ENCODE data around the gene PTDSS2.

PTDSS2 gene

DNA sequence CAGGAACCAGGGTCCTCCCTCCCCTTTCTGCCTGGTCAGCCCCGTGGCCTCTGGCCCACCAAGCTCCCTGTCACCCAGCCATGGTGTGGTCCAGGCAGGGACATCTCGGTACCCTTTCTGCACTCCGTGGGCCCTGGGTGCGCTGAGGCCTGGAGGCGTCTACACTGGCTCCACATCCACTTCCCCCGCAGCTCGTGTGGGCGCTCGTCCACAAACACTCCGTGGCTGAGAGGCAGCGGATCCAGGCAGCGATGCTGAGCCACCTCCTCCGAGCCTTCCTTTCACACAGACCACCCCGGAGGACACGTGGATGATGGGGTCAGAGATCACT is 40.8 kb downstream of the PTDSS2 start:
- in situ Hi-C loops (cut with HindIII; ENCODE audit: low sequenced_read_pairs) = no loop called here
- no peak overlapping the region for H3K4me3 ChIP-seq (ENCODE audit: low read depth, low read length)
- DNase-seq (ENCODE audit: low read depth, low spot score) = no peak
- no peak for TF ChIP-seq CTCF (IDR thresholded peaks at IDR 0.05; ENCODE audit: low read depth, low read length)

DNA sequence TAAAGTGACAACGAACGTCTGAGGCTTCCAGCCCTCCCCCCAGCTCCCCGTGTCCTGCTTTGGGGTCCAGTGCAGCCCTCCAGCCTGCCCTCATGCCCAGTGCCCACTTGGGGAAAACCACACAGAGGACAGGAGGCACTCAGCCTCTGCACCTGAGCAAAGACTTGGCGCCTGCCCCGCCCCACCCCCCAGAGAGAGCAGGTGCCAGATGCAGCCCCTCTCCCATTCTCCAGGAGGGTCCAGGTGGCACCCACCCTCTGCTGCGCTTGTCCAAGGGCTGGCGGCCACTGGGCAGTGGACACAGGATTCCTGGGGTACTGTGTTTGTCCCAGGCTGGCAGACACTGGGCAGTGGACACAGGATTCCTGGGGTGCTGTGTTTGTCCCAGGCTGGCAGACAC is 41.3 kb downstream of the PTDSS2 start:
- in situ Hi-C loops (cut with HindIII; ENCODE audit: low sequenced_read_pairs) = no loop called here
- TF ChIP-seq CTCF (IDR thresholded peaks at IDR 0.05; ENCODE audit: low read depth, low read length) = no peak
- no peak for DNase-seq (ENCODE audit: low read depth, low spot score)
- no peak overlapping the region for H3K4me3 ChIP-seq (ENCODE audit: low read depth, low read length)

DNA sequence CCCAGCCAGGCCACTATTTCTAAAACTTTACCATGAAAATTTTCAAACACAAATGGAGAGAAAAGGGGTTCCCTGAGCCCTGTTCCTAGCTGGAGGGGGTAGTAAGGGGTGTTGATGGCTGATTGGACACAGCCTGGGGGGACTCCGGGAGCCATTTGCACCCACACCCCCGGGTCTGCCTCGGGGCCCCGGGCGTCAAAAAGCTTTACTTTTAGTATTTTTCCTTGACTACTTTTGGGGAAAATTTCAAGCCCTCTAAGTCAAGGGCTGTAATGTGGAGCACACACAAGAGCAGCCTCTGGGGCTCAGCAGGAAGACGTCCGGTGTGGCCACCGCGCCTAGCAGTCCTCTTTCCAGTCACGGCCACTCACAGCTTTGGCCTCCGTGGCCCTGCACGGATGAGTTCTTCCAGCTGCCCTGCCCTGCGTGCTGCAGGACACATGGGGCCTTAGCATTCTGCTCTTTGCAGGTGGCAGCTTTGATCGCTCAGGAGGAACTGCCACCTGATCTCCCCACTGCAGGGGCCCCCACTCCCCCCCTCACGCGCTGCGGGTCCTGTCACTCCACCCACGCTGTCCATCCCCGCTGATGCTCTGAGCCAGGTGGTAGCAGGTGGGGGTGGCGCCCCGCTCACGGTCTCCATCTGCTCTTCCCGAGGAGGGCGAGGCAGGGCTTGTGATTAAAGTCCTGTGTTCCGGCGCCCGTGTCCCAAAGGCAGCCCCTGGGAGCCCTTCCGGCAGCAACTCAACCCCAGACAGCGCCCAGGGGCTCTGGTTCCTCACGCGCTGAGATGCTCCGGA is 42.5 kb downstream of the PTDSS2 start:
- no peak for DNase-seq (ENCODE audit: low read depth, low spot score)
- in situ Hi-C loops (cut with HindIII; ENCODE audit: low sequenced_read_pairs) = no loop called here
- no peak for TF ChIP-seq CTCF (IDR thresholded peaks at IDR 0.05; ENCODE audit: low read depth, low read length)

DNA sequence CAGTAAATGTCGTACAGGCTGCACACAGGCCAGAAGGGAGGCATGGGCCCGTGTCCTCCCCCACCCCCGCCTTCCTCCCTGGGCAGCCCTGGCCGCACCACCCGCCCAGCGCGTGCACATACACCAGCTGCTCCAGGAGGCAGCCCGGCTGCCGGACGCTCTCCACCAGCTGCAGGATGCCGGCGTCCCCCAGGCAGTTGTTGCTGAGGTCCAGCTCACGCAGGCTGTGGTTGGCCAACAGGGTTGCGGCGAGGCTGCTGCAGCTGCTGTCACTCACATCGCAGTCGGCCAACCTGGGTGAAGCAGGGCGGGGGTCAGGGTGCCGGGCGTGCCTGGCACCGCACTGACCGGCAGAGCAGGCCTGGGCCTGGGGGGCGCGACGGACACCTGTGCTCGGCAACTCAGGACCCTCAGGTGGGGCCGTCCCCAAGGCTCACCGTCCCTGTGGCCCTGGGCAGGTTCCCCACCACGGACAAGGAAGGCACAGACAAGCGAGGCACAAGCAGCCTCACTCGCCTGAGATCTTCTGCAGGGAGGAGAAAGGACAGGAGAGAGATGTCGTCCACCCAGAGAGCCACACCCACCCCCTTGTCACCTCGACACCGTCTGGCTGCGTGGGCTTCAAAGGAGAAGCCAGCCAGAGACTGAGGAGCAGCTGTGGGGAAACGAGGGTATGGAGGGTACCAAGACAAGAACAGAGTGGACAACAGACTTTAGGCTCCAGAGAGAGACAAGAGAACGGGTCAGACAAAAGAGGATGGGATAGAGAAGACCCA is 44.9 kb downstream of the PTDSS2 start:
- TF ChIP-seq CTCF (IDR thresholded peaks at IDR 0.05; ENCODE audit: low read depth, low read length) = no peak
- H3K4me3 ChIP-seq (ENCODE audit: low read depth, low read length) = no peak overlapping the region
- DNase-seq (ENCODE audit: low read depth, low spot score) = no peak
- in situ Hi-C loops (cut with HindIII; ENCODE audit: low sequenced_read_pairs) = no loop called here

More for the DNA sequence above, 42.5 kb downstream of the PTDSS2 start:
- no peak overlapping the region for H3K4me3 ChIP-seq (ENCODE audit: low read depth, low read length)

GRCh38 chr11:495537-495931 is 45.5 kb downstream of the PTDSS2 start:
- in situ Hi-C loops (cut with HindIII; ENCODE audit: low sequenced_read_pairs) = no loop called here
- no peak overlapping the region for H3K4me3 ChIP-seq (ENCODE audit: low read depth, low read length)
- no peak for TF ChIP-seq CTCF (IDR thresholded peaks at IDR 0.05; ENCODE audit: low read depth, low read length)
- no peak for DNase-seq (ENCODE audit: low read depth, low spot score)

DNA sequence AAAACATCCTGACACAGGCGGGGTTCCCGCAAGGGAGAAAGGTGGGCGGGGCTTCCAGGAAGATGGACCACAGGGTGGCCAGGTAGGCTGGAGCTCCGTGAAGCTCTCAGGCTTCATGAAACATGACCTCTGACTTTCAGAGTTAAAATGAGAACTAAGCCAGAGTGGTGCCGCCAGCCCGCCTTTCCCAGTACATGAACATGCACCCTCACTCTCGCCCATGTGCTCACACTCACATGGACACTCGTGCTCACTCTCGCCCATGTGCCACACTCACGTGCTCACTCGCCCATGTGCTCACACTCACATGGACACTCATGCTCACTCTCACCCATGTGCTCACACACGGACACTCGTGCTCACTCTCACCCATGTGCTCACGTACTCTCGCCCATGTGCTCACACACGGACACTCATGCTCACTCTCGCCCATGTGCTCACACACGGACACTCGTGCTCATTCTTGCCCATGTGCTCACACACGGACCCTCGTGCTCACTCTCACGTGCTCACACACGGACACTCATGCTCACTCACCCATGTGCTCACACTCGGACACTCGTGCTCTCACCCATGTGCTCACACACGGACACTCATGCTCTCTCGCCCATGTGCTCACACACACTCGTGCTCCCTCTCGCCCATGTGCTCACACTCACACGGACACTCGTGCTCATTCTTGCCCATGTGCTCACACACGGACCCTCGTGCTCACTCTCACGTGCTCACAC is 46.9 kb downstream of the PTDSS2 start:
- no peak for DNase-seq (ENCODE audit: low read depth, low spot score)
- no peak for TF ChIP-seq CTCF (IDR thresholded peaks at IDR 0.05; ENCODE audit: low read depth, low read length)
- in situ Hi-C loops (cut with HindIII; ENCODE audit: low sequenced_read_pairs) = no loop called here
- no peak overlapping the region for H3K4me3 ChIP-seq (ENCODE audit: low read depth, low read length)
